GM19035 (cell line): ENCODE data around the gene SSPN.

Experiments
- ATAC-seq: cut with Tn5 transposase; IDR thresholded peaks from one replicate; pipeline ENCODE4 v1.9.1; 2021; ENCODE audit not compliant: unreplicated experiment

The SSPN gene

GRCh38 chr12:26195250-26195640, at the start of gene SSPN:
Gene SSPN, plus strand, starts transcription at chr12:26195573. Its CDS starts 100 bp downstream, at chr12:26195673.
- peak; percentile 54 for ATAC-seq

GRCh38 chr12:26148291-26148690, 47.1 kb upstream of the SSPN start:
- no peak for ATAC-seq

- ATAC-seq = no peak
These were observed 45.3 kb upstream of the SSPN start for GRCh38 chr12:26149968-26150500.

- ATAC-seq = no peak
These were observed 44.5 kb upstream of the SSPN start for GRCh38 chr12:26150736-26151450.

GRCh38 chr12:26152507-26153102, 42.8 kb upstream of the SSPN start:
- ATAC-seq = no peak

- ATAC-seq = no peak
These were observed 41.8 kb upstream of the SSPN start for GRCh38 chr12:26153421-26154154.

GRCh38 chr12:26156201-26156871, 39.0 kb upstream of the SSPN start:
- peak; percentile 87 for ATAC-seq

GRCh38 chr12:26157001-26157400, 38.4 kb upstream of the SSPN start:
- ATAC-seq = peak; percentile 10

- ATAC-seq = no peak
These were observed 37.2 kb upstream of the SSPN start for GRCh38 chr12:26158078-26158764.

GRCh38 chr12:26162174-26162573, 33.2 kb upstream of the SSPN start:
- ATAC-seq = no peak

- ATAC-seq = peak; percentile 80
These were observed 32.5 kb upstream of the SSPN start for GRCh38 chr12:26162905-26163304.

- no peak for ATAC-seq
These were observed 31.3 kb upstream of the SSPN start for GRCh38 chr12:26164118-26164517.

GRCh38 chr12:26172013-26172412, 23.4 kb upstream of the SSPN start:
- no peak for ATAC-seq

- no peak for ATAC-seq
These were observed 22.8 kb upstream of the SSPN start for GRCh38 chr12:26172539-26172938.

GRCh38 chr12:26172946-26173552, 22.3 kb upstream of the SSPN start:
- no peak for ATAC-seq

- ATAC-seq = no peak
These were observed 18.6 kb upstream of the SSPN start for GRCh38 chr12:26176725-26177124.

GRCh38 chr12:26177283-26177682, 18.1 kb upstream of the SSPN start:
- no peak for ATAC-seq

GRCh38 chr12:26179826-26180225, 15.5 kb upstream of the SSPN start:
- no peak for ATAC-seq

GRCh38 chr12:26182377-26182776, 13.0 kb upstream of the SSPN start:
- no peak for ATAC-seq
